Measurements from ENCODE around the gene CRACR2A. TPM values are rescaled to one million over a fixed set of nuclear protein-coding genes. Genes with fewer than 3 reads are reported as not detected.

The CRACR2A gene
- total RNA-seq, 1 donor from 2014 or later, result 0.82 TPM

DNA sequence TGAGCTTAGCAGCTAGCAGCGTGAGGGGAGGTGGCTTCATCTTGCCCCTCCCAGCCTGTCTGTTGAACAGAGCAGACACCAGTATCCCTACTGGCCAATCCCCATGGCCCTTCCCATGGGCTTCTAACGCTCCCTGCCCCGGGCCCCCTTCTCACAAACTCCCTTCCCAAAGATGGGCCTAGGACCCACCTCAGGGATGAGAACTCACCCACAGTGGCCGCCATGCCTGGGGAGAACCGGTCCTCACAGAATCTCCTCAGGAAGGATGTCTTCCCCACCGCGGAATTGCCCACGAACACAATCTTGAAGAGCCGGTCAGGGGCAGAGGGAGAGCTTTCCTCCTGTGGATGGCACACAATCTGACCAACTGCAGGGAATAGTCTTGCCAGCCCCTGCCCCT is 119.5 kb downstream of the CRACR2A start:
- Mint-ChIP-seq H3K27me3 (ENCODE audit: low read depth) (peaks cover 10% of the 10 kb centered on the region), H3K4me3 (ENCODE audit: unreplicated experiment) (no peak overlapping the region), H3K4me1 (ENCODE audit: low read depth) (no peaks in the 10 kb centered on the region), H3K36me3 (ENCODE audit: low read depth) (no peaks in the 10 kb centered on the region), H3K9me3 (ENCODE audit: low read depth) (no peaks in the 10 kb centered on the region), H3K27ac (ENCODE audit: unreplicated experiment) (no peak overlapping the region)
- DNase-seq (ENCODE audit: low spot score), result no peak
- TF ChIP-seq, protein P1, sequence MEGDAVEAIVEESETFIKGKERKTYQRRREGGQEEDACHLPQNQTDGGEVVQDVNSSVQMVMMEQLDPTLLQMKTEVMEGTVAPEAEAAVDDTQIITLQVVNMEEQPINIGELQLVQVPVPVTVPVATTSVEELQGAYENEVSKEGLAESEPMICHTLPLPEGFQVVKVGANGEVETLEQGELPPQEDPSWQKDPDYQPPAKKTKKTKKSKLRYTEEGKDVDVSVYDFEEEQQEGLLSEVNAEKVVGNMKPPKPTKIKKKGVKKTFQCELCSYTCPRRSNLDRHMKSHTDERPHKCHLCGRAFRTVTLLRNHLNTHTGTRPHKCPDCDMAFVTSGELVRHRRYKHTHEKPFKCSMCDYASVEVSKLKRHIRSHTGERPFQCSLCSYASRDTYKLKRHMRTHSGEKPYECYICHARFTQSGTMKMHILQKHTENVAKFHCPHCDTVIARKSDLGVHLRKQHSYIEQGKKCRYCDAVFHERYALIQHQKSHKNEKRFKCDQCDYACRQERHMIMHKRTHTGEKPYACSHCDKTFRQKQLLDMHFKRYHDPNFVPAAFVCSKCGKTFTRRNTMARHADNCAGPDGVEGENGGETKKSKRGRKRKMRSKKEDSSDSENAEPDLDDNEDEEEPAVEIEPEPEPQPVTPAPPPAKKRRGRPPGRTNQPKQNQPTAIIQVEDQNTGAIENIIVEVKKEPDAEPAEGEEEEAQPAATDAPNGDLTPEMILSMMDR (IDR thresholded peaks at IDR 0.05), result no peak

DNA sequence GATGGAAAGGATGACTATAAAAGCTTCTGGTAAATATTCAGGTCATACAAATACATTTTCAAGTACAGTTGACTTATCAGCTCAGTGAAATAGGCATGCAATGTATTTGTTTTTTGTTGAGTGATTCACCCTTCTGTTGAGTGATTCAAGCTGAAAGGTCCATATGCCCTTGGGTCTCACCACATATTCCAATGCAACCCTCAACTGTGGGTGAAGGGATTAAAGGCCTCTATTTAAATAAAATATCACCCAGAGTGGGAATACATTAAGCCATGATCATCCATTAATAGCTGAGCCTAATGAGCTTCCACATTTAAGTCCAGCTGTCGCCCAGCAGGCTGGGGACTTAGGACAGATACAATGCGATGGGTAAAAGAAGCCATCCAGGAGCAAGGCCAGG is 120.2 kb downstream of the CRACR2A start:
- H3K27me3 Mint-ChIP-seq (ENCODE audit: low read depth), result peaks cover 10% of the 10 kb centered on the region

DNA sequence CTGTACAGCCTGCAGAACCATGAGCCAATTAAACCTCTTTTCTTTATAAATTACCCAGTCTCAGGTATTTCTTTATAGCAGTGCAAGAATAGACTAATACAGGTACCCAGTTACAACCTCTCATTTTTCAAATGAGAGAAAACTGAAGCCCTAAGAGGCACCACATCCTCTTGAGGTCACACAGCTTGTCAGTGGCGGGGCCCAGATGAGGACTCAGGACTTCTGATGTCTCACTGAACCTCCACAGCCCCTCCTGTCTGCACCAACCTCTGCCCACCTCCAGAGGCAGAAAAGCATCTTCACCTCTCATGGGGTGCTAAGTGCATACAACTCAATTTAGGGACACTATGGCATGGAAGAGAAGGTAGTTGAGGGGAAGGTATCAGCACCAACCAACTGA is 120.7 kb downstream of the CRACR2A start:
- Mint-ChIP-seq H3K4me1 (ENCODE audit: low read depth) (no peaks in the 10 kb centered on the region), H3K27me3 (ENCODE audit: low read depth) (peaks cover 10% of the 10 kb centered on the region), H3K9me3 (ENCODE audit: low read depth) (no peaks in the 10 kb centered on the region), H3K36me3 (ENCODE audit: low read depth) (no peaks in the 10 kb centered on the region), H3K4me3 (ENCODE audit: unreplicated experiment) (no peak overlapping the region), H3K27ac (ENCODE audit: unreplicated experiment) (no peak overlapping the region)
- no peak for DNase-seq (ENCODE audit: low spot score)
- TF ChIP-seq, protein P1 (IDR thresholded peaks at IDR 0.05), result no peak

More for the DNA sequence above, 120.2 kb downstream of the CRACR2A start:
- DNase-seq (ENCODE audit: low spot score), result no peak
- Mint-ChIP-seq H3K4me1 (ENCODE audit: low read depth) (no peaks in the 10 kb centered on the region), H3K9me3 (ENCODE audit: low read depth) (no peaks in the 10 kb centered on the region), H3K36me3 (ENCODE audit: low read depth) (no peaks in the 10 kb centered on the region), H3K27ac (ENCODE audit: unreplicated experiment) (no peak overlapping the region), H3K4me3 (ENCODE audit: unreplicated experiment) (no peak overlapping the region)
- TF ChIP-seq, protein P1 (IDR thresholded peaks at IDR 0.05), result no peak

DNA sequence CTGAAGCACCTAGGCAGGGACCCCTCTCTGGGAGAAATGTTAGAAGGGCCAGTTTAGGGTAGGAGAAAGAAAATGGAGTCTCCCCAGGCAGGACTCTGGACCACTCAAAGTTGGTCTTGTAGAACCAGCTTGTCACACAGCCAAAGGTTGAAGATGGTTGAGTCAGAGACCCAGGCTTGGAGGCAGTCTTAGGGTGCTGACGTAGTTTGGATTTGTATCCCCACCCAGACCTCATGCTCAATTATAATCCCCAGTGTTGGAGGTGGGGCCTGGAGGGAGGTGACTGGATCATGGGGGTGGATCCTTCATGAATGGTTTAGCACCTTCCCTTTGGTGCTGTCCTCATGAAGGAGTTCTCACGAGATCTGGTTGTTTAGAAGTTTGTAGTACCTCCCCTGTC is 121.2 kb downstream of the CRACR2A start:
- Mint-ChIP-seq H3K27me3 (ENCODE audit: low read depth) (peaks cover 9% of the 10 kb centered on the region), H3K27ac (ENCODE audit: unreplicated experiment) (no peak overlapping the region), H3K36me3 (ENCODE audit: low read depth) (no peaks in the 10 kb centered on the region), H3K9me3 (ENCODE audit: low read depth) (no peaks in the 10 kb centered on the region), H3K4me3 (ENCODE audit: unreplicated experiment) (no peak overlapping the region), H3K4me1 (ENCODE audit: low read depth) (no peaks in the 10 kb centered on the region)
- TF ChIP-seq, protein P1 (IDR thresholded peaks at IDR 0.05), result no peak
- DNase-seq (ENCODE audit: low spot score), result no peak

DNA sequence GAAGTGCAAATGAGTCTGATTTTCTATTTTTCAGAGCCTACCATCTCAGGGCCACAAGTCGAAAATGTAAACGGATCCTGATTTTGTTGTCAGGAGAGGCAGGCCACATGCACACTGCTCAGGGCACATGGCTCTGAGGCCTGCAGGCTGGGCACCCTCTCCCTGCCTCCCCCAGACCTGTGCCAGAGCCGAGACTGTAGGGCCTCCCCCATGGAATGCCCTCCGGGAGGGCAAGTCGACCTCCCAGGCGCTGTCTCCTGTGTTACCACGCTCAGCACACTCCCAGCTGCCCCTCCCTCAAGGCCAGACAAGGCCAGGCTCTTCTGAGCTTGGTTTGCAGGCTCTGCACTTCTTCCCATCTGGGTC is 121.7 kb downstream of the CRACR2A start:
- Mint-ChIP-seq H3K9me3 (ENCODE audit: low read depth) (no peaks in the 10 kb centered on the region), H3K27me3 (ENCODE audit: low read depth) (peaks cover 7% of the 10 kb centered on the region), H3K27ac (ENCODE audit: unreplicated experiment) (no peak overlapping the region), H3K36me3 (ENCODE audit: low read depth) (no peaks in the 10 kb centered on the region), H3K4me3 (ENCODE audit: unreplicated experiment) (no peak overlapping the region), H3K4me1 (ENCODE audit: low read depth) (no peaks in the 10 kb centered on the region)
- TF ChIP-seq, protein P1 (IDR thresholded peaks at IDR 0.05), result no peak
- no peak for DNase-seq (ENCODE audit: low spot score)
